ENCODE measurements around the gene THRB. TPM values are rescaled to one million over a fixed set of nuclear protein-coding genes. Genes with fewer than 3 reads are reported as not detected.

THRB gene
- total and polyA plus RNA-seq, 2 experiments from 2014 or later = 3.3 to 5.1 TPM

- TF ChIP-seq EZH2phosphoT487 (IDR thresholded peaks at IDR 0.05; ENCODE audit: insufficient read depth, low read depth) = no peak
- TF ChIP-seq EZH2 (IDR thresholded peaks at IDR 0.05; ENCODE audit: insufficient read depth, poor library complexity, severe bottlenecking) = no peak
Observed at GRCh38 chr3:24363242-24363641, 131.4 kb downstream of the THRB start.

GRCh38 chr3:24361623-24362022 lies 133.0 kb downstream of the THRB start:
- DNase-seq = no peak
- no peaks in the 10 kb centered on the region for H3K27me3 ChIP-seq (replicated peaks; ENCODE audit: insufficient read depth)
- H2AFZ ChIP-seq = no peak overlapping the region
- H3K9me3 ChIP-seq (ENCODE audit: low read depth) = no peaks in the 10 kb centered on the region
- H3F3A ChIP-seq (ENCODE audit: insufficient read depth) = peaks cover 7% of the 10 kb centered on the region; the same call in 1 of the 2 replicates
- H3K36me3 ChIP-seq (ENCODE audit: low read depth) = no peaks in the 10 kb centered on the region
- H3K4me3 ChIP-seq = no peak overlapping the region
- no peak overlapping the region for H3K9ac ChIP-seq
- no peaks in the 10 kb centered on the region; the same call in 1 of the 2 replicates for H3K9me2 ChIP-seq (ENCODE audit: insufficient read depth)
- no peak for TF ChIP-seq EZH2 (IDR thresholded peaks at IDR 0.05; ENCODE audit: insufficient read depth, poor library complexity, severe bottlenecking)
- no peak for TF ChIP-seq EZH2phosphoT487 (IDR thresholded peaks at IDR 0.05; ENCODE audit: insufficient read depth, low read depth)
- peaks cover 24% of the 10 kb centered on the region for H3K4me1 ChIP-seq (ENCODE audit: insufficient read depth)
- WGBS, 2 experiments (ENCODE audit: low coverage in 1 of 2, low lambda C conversion rate in 2 of 2, missing lambda C conversion rate in 2 of 2) = 44 to 45% methylated on average over 2 of the region's 2 CpGs
- no peak overlapping the region for H3K27ac ChIP-seq
- no peaks in the 10 kb centered on the region for H4K20me1 ChIP-seq (ENCODE audit: insufficient read depth)
- no peaks in the 10 kb centered on the region for H3K79me2 ChIP-seq (ENCODE audit: insufficient read depth)
- no peak overlapping the region for H3K4me2 ChIP-seq (ENCODE audit: unreplicated experiment)
- in situ Hi-C loops (cut with MboI) = no loop called here

More at GRCh38 chr3:24363242-24363641, 131.4 kb downstream of the THRB start:
- Histone ChIP-seq H3K9me3 (ENCODE audit: low read depth) (no peaks in the 10 kb centered on the region), H3K4me1 (ENCODE audit: insufficient read depth) (peaks cover 24% of the 10 kb centered on the region), H4K20me1 (ENCODE audit: insufficient read depth) (no peaks in the 10 kb centered on the region), H3K27ac (no peak overlapping the region), H3K4me2 (ENCODE audit: unreplicated experiment) (no peak overlapping the region), H3K79me2 (ENCODE audit: insufficient read depth) (no peaks in the 10 kb centered on the region), H2AFZ (no peak overlapping the region), H3K9me2 (ENCODE audit: insufficient read depth) (no peaks in the 10 kb centered on the region; the same call in 1 of the 2 replicates), H3K36me3 (ENCODE audit: low read depth) (no peaks in the 10 kb centered on the region), H3K27me3 (replicated peaks; ENCODE audit: insufficient read depth) (no peaks in the 10 kb centered on the region), H3K9ac (no peak overlapping the region), H3F3A (ENCODE audit: insufficient read depth) (peaks cover 7% of the 10 kb centered on the region; the same call in 1 of the 2 replicates), H3K4me3 (no peak overlapping the region)
- DNase-seq = peak; percentile 19
- in situ Hi-C loops (cut with MboI) = no loop called here
- WGBS, 2 experiments (ENCODE audit: low coverage in 1 of 2, low lambda C conversion rate in 2 of 2, missing lambda C conversion rate in 2 of 2) = 0 to 10% methylated on average over 1 of the region's 1 CpG

- no peaks in the 10 kb centered on the region for H3K36me3 ChIP-seq (ENCODE audit: low read depth)
- no peaks in the 10 kb centered on the region for H4K20me1 ChIP-seq (ENCODE audit: insufficient read depth)
- no peaks in the 10 kb centered on the region for H3K79me2 ChIP-seq (ENCODE audit: insufficient read depth)
- H3K4me2 ChIP-seq (ENCODE audit: unreplicated experiment) = no peak overlapping the region
- in situ Hi-C loops (cut with MboI) = no loop called here
- H3K9me3 ChIP-seq (ENCODE audit: low read depth) = no peaks in the 10 kb centered on the region
- H3K27ac ChIP-seq = no peak overlapping the region
- no peak overlapping the region for H3K9ac ChIP-seq
- no peak overlapping the region for H2AFZ ChIP-seq
- no peak for TF ChIP-seq EZH2phosphoT487 (IDR thresholded peaks at IDR 0.05; ENCODE audit: insufficient read depth, low read depth)
- no peak for TF ChIP-seq EZH2 (IDR thresholded peaks at IDR 0.05; ENCODE audit: insufficient read depth, poor library complexity, severe bottlenecking)
- peaks cover 26% of the 10 kb centered on the region for H3K4me1 ChIP-seq (ENCODE audit: insufficient read depth)
- no peaks in the 10 kb centered on the region; the same call in 1 of the 2 replicates for H3K9me2 ChIP-seq (ENCODE audit: insufficient read depth)
- peaks cover 7% of the 10 kb centered on the region; the same call in 1 of the 2 replicates for H3F3A ChIP-seq (ENCODE audit: insufficient read depth)
- H3K27me3 ChIP-seq (replicated peaks; ENCODE audit: insufficient read depth) = no peaks in the 10 kb centered on the region
- no peak overlapping the region for H3K4me3 ChIP-seq
- no peak for DNase-seq
Observed at GRCh38 chr3:24360957-24361356, 133.7 kb downstream of the THRB start.

GRCh38 chr3:24359645-24360462 lies 134.8 kb downstream of the THRB start:
- Histone ChIP-seq H3K79me2 (ENCODE audit: insufficient read depth) (no peaks in the 10 kb centered on the region), H3K4me1 (ENCODE audit: insufficient read depth) (peaks cover 21% of the 10 kb centered on the region), H3K9me3 (ENCODE audit: low read depth) (no peaks in the 10 kb centered on the region), H3K9me2 (ENCODE audit: insufficient read depth) (no peaks in the 10 kb centered on the region; the same call in 1 of the 2 replicates), H3K4me2 (ENCODE audit: unreplicated experiment) (no peak overlapping the region), H3K9ac (no peak overlapping the region), H3K4me3 (no peak overlapping the region), H4K20me1 (ENCODE audit: insufficient read depth) (no peaks in the 10 kb centered on the region), H3F3A (ENCODE audit: insufficient read depth) (peaks cover 12% of the 10 kb centered on the region), H2AFZ (no peak overlapping the region), H3K36me3 (ENCODE audit: low read depth) (no peaks in the 10 kb centered on the region), H3K27me3 (replicated peaks; ENCODE audit: insufficient read depth) (no peaks in the 10 kb centered on the region), H3K27ac (no peak overlapping the region)
- peak; percentile 14 for DNase-seq
- TF ChIP-seq EZH2 (IDR thresholded peaks at IDR 0.05; ENCODE audit: insufficient read depth, poor library complexity, severe bottlenecking) (no peak), EZH2phosphoT487 (IDR thresholded peaks at IDR 0.05; ENCODE audit: insufficient read depth, low read depth) (no peak)
- 72 to 74% methylated on average over 5 of the region's 5 CpGs for WGBS, 2 experiments (ENCODE audit: low coverage in 1 of 2, low lambda C conversion rate in 2 of 2, missing lambda C conversion rate in 2 of 2)
- in situ Hi-C loops (cut with MboI) = no loop called here

Measured in GM23248 (cell line).